OCI-LY7 (cell line): ENCODE measurements around the gene KRTAP5-4. TPM values are rescaled to one million over a fixed set of nuclear protein-coding genes. Genes with fewer than 3 reads are reported as not detected.

ENCODE experiments used
- BruUV-seq: library from RNA; stranded (reverse); fragments of 400-500 nt; replicated peaks from 2 replicates; lab custom pipeline; 2021; lab: Mats Ljungman, UMichigan
- CTCF ChIA-PET: fragments of 300-600 bp; sonication (Branson Sonifier 250); formaldehyde crosslinking; loops from one replicate; lab custom pipeline; 2022; ENCODE audit warnings: antibody characterized with exemption; ENCODE audit not compliant: unreplicated experiment; lab: Charles Lee
- POLR2A ChIA-PET: fragments of 300-600 bp; sonication (Branson Sonifier 250); formaldehyde crosslinking; loops from one replicate; lab custom pipeline; 2022; ENCODE audit warnings: antibody characterized with exemption; lab: Charles Lee
- DNase-seq: peaks from one replicate; pipeline ENCODE4 v3.0.0-alpha.2; 2015; ENCODE audit warnings: low spot score
- H2AFZ ChIP-seq: fragments of 200-600 bp; sonication (generic), shearing (Covaris generic); 2 replicates; pipeline ENCODE4 v1.6.1; 2014; ENCODE audit warnings: mild to moderate bottlenecking, antibody characterized with exemption, low read length, moderate library complexity
- H3K27ac ChIP-seq: fragments of 200-600 bp; sonication (generic); 2 replicates; pipeline ENCODE4 v1.5.1; 2014; ENCODE audit warnings: mixed run types, low read depth, mild to moderate bottlenecking, moderate library complexity, low read length, inconsistent platforms; ENCODE audit not compliant: poor library complexity, severe bottlenecking
- H3K36me3 ChIP-seq: fragments of 200-600 bp; sonication (generic); 2 replicates; pipeline ENCODE4 v1.6.1; 2014; ENCODE audit warnings: mild to moderate bottlenecking, antibody characterized with exemption, low read length, moderate library complexity, mixed read lengths; ENCODE audit not compliant: insufficient read depth
- H3K4me1 ChIP-seq: fragments of 200-600 bp; sonication (generic); 2 replicates; pipeline ENCODE4 v1.5.1; 2014; ENCODE audit warnings: mild to moderate bottlenecking, low read length; ENCODE audit not compliant: insufficient read depth, poor library complexity, severe bottlenecking
- H3K4me2 ChIP-seq: fragments of 200-600 bp; sonication (generic); 2 replicates; pipeline ENCODE4 v1.6.1; 2014; ENCODE audit warnings: mild to moderate bottlenecking, low read length
- H3K4me3 ChIP-seq: fragments of 200-600 bp; sonication (generic); 2 replicates; pipeline ENCODE4 v1.5.1; 2014; ENCODE audit warnings: mild to moderate bottlenecking, low read depth, low read length; ENCODE audit not compliant: poor library complexity, severe bottlenecking
- H3K79me2 ChIP-seq: fragments of 200-600 bp; sonication (generic); 2 replicates; pipeline ENCODE4 v1.6.1; 2016; ENCODE audit warnings: low read depth, mild to moderate bottlenecking, low read length, moderate library complexity, mixed read lengths; ENCODE audit not compliant: insufficient read depth
- H3K9me2 ChIP-seq: fragments of 200-600 bp; sonication (generic); 2 replicates; pipeline ENCODE4 v1.6.1; 2016; ENCODE audit warnings: mild to moderate bottlenecking, low read length, mixed read lengths; ENCODE audit not compliant: insufficient read depth
- H3K9me3 ChIP-seq: fragments of 200-600 bp; sonication (generic); 2 replicates; pipeline ENCODE4 v1.6.1; 2014; ENCODE audit warnings: mild to moderate bottlenecking, mixed run types, low read length, mixed read lengths
- H4K20me1 ChIP-seq: fragments of 200-600 bp; sonication (generic); 2 replicates; pipeline ENCODE4 v1.6.1; 2014; ENCODE audit warnings: mild to moderate bottlenecking, antibody characterized with exemption, low read length, moderate library complexity, mixed read lengths; ENCODE audit not compliant: insufficient read depth
- CTCF ChIP-seq: fragments of 200-600 bp; sonication (generic); conservative IDR thresholded peaks from 2 replicates; pipeline ENCODE4 v1.5.1; 2014; ENCODE audit warnings: mild to moderate bottlenecking, antibody characterized with exemption, low read length, moderate library complexity, mixed read lengths
- EZH2phosphoT487 ChIP-seq: fragments of 200-600 bp; sonication (generic); IDR thresholded peaks from 2 replicates; pipeline ENCODE4 v1.6.1; 2018; ENCODE audit warnings: low read depth, borderline replicate concordance, mild to moderate bottlenecking, mixed run types, antibody characterized with exemption, low read length, moderate library complexity, mixed read lengths
- intact Hi-C: fragments of 100-400 bp; cut with micrococcal nuclease; formaldehyde crosslinking; loops from one replicate; pipeline ENCODE4 v1.10.0; 2022; ENCODE audit not compliant: unreplicated experiment
- total RNA-seq, 2 experiments: library from RNA; depleted of rRNA in 1 of 2; stranded (reverse); fragments of >200 nt in 1 of 2; shearing (Covaris generic) in 1 of 2; gene quantifications; 2 replicates each; pipeline ENCODE4 v1.2.3, GENCODE V29; 2014 to 2022

The KRTAP5-4 gene
- total RNA-seq, 2 experiments from 2014 or later, result not detected

GRCh38 chr11:1660111-1660867 lies 38.4 kb upstream of the KRTAP5-4 start:
- TF ChIP-seq CTCF, result no peak
- no peak for TF ChIP-seq EZH2phosphoT487
- intact Hi-C loops, result no loop called here
- no peak overlapping the region for H3K27ac ChIP-seq
- H3K9me2 ChIP-seq, result no peaks in the 10 kb centered on the region
- H3K4me2 ChIP-seq, result no peak overlapping the region
- CTCF ChIA-PET, result no interaction called here
- no peaks in the 10 kb centered on the region for H3K79me2 ChIP-seq
- no peaks in the 10 kb centered on the region for H4K20me1 ChIP-seq
- H3K4me3 ChIP-seq, result no peak overlapping the region
- DNase-seq, result no peak
- BruUV-seq, result no TSS peak
- no peaks in the 10 kb centered on the region for H3K4me1 ChIP-seq
- POLR2A ChIA-PET, result no interaction called here
- H3K9me3 ChIP-seq, result no peaks in the 10 kb centered on the region
- no peak overlapping the region for H2AFZ ChIP-seq
- no peaks in the 10 kb centered on the region for H3K36me3 ChIP-seq

GRCh38 chr11:1659506-1659905 lies 37.6 kb upstream of the KRTAP5-4 start:
- Histone ChIP-seq H3K79me2 (no peaks in the 10 kb centered on the region), H3K4me2 (no peak overlapping the region), H2AFZ (no peak overlapping the region), H3K4me1 (no peaks in the 10 kb centered on the region), H3K27ac (no peak overlapping the region), H3K9me2 (no peaks in the 10 kb centered on the region), H3K9me3 (no peaks in the 10 kb centered on the region), H3K36me3 (no peaks in the 10 kb centered on the region), H4K20me1 (no peaks in the 10 kb centered on the region), H3K4me3 (no peak overlapping the region)
- intact Hi-C loops, result loop anchor here (10.0 kb wide), 1 partner anchor 495 kb away; no protein-coding TSS in a partner anchor
- POLR2A ChIA-PET, result no interaction called here
- peak; percentile 11 for DNase-seq
- BruUV-seq, result no TSS peak
- no peak for TF ChIP-seq EZH2phosphoT487
- CTCF ChIA-PET, result no interaction called here

- Histone ChIP-seq H3K4me1 (no peaks in the 10 kb centered on the region), H4K20me1 (no peaks in the 10 kb centered on the region), H3K9me3 (no peaks in the 10 kb centered on the region), H3K79me2 (no peaks in the 10 kb centered on the region), H3K4me2 (no peak overlapping the region), H3K36me3 (no peaks in the 10 kb centered on the region), H3K4me3 (no peak overlapping the region), H2AFZ (no peak overlapping the region), H3K9me2 (no peaks in the 10 kb centered on the region), H3K27ac (no peak overlapping the region)
- ChIA-PET CTCF (no interaction called here), POLR2A (no interaction called here)
- DNase-seq, result no peak
- intact Hi-C loops, result loop anchor here (10.0 kb wide), 1 partner anchor 498 kb away; no protein-coding TSS in a partner anchor
- BruUV-seq, result no TSS peak
- TF ChIP-seq CTCF (no peak), EZH2phosphoT487 (no peak)
Observed at GRCh38 chr11:1656670-1657069, 34.7 kb upstream of the KRTAP5-4 start.
